NCI-H2081 treated with DMSO at 0.1 percent for 48 hours (cell line): ENCODE measurements around the gene KLHDC10.
"Not testable (repeated sequence)": the region's sequence is repeated elsewhere in the genome, so short reads cannot be mapped to it uniquely, and the experiment has no call there.

Source experiments
- DNase-seq: peaks from one replicate; lab custom pipeline; 2025; lab: John Stamatoyannopoulos, UW

The KLHDC10 gene

DNA sequence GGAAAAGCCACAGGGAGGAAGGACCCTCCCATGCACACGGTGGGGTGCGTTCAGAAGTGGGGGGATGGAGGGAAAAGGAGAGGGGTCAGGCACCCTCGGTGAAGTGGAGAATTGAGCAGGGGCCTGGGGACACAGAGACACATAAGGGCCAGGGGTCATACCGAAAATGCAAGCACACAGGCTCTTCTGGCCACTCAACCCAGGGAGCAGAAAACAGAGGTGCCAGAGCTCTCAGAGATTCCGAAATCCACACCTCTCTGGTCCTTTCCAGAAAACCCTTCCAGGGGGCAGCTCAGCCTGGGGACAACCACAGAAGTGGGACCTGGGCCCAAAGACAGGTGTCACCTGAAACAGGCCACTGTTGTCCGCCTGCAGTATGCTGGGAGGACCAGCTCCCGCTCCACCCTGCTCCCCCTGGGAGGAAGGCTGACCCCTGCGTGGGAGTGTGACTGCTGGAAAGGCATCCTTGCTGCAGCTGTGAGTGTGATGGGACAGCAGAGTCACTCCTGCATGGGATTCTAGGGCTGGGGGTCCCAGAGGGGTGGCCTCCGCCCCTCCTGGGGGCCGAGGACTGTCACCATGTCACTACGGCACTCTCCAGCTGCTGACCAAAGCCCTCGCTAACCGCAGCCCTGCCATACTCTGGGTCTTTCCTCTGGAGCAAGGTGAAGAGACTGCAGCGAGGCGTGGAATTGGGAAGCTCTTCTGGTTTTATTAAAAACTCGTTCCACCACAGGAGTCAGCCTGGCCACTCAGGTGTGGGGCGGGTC is 71.7 kb downstream of the KLHDC10 start:
- DNase-seq, result no peak

DNA sequence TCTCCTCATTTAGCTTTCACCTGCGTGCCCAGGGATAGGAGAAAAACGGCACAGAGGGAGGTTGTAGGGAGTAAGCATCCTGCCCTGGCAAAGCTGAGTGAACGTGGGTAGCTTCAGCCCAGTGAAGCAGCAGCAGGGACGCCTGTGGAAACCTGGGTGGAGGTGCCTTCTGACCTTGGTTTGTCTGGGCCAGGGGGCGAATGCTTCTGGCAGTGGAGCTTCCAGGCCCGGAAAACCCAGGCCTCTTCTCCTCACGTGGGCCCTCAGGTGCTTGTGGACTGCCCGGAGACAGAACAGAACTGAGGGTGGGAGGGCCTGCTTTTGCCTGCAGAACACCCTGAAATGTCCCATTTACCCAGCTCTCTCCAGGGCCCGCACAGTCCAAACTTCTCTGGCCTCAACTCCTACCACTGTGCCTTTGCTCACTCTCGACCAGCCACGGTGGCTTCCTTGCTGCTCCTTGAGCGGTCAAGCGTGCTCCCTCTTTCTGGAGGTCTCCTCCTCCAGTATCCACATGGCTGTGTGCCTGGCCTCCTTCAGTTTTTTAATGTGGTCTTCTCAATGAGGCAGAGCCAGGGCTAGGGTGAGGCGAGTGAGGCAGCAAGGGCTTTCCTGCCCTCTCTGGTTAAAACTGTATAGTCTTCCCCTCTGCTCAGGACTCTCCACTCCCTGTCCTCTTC is 72.5 kb downstream of the KLHDC10 start:
- no peak for DNase-seq

DNA sequence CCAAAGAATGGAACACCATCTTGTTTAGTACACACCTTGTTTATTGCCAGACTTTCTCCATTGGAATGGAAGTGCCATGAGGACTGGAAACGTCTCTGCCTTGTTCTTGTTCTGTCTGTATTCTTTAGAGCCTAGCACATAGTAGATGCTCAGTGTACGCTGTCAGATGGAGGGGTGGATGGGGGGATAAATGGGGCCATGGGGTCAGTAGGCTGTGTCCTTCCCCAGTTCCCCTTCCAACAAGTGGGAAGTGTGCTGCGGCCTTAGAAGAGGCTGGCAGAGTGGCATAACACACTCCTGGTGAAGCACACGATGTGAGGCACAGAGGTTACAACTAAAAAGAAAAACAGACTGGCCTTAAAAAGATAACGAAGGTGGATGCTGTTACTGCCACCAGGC is 73.0 kb downstream of the KLHDC10 start:
- no peak for DNase-seq

DNA sequence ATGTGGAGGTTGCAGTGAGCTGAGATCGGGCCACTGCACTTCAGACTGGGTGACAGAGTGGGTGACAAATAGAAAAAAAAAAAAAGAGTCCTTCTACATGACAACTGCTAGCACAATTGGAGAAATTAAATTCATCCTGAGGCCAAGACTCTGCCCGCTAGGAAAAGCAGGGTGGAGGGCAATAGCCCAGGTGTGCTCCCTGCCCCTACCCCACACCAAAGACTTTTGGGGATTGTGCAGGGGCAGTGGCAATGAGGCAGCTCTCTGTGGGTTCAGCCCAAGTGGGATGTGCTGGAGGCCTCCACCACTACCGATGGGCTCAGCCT is 73.6 kb downstream of the KLHDC10 start:
- no peak for DNase-seq

DNA sequence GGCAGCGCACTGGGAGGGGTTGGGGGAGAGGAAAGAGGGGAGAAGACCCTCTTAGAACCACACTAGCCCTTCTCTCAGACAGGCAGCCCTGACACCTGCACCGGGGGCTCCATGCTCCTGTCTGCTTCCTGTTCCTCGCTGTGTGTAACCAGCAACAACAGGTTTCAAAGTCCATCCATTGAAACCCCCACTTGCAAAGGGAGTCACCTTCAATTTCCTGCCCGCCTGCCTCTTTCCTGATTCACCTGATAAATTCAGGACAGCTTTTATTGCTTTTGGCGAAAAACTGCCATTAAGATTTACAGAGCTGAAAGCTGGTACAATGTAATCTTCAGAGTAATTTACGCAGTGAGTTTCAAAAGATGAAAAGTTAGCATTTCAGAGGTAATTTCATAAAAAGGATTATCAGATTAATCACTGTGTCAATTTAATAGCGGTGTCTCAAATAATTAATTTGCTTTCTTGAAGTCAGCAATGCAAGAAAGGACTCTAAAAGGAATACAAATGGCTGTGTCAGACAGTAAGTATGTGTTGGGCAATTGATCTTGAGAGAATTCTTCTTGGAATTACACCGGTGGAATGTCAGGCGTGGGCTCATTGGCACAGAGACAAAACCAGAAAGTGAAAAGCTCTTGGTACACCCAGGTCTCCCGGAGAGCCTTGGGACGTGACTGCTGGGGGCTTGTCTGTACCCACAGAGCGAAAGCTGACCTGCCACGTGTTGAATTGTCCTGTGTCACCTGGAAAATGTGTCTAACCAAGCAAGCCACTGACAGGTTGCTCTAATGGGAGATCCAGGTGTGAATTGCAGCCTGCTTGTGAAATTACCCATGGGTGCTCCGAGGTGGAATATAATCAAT is 74.2 kb downstream of the KLHDC10 start:
- no peak for DNase-seq

DNA sequence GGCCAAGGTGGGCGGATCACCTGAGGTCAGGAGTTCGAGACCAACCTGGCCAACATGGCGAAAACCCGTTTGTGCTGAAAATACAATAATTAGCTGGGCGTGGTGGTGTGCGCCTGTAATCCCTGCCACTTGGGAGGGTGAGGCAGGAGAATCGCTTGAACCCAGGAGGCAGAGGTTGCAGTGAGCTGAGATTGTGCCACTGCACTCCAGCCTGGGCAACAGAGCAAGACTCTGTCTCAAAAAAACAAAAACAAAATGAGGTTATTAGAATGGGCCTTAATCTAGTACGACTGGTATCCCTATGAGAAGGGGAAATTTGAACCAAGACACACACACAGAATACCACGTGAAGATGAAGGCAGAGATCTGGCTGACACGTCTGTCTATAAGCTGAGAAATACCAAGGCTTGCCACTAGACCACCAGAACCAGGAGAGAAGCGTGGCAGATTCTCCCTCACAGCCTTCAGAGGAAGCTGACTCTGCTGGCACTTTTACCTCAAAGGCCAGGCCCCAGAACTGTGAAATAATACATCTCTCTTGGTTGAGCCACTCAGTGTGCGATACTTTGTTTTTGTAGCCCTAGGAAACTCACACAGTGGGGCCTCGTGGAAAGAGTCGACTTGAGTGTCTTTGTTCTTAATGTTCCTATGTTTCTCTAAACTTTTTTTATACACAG is 75.2 kb downstream of the KLHDC10 start:
- no peak for DNase-seq

DNA sequence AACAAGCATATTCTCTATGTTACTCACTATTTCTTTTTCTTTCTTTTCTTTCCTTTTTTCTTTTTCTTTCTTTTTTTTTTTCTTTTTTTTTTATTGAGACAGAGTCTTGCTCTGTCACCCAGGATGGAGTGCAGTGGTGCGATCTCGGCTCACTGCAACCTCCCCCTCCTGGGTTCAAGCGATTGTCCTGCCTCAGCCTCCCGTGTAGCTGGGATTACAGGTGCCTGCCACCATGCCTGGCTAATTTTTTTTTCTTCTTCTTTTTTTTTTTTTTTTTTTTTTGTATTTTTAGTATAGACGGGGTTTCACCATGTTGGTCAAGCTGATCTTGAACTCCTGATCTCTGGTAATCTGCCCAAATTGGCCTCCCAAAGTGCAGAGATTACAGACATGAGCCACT is 75.8 kb downstream of the KLHDC10 start:
- not testable (repeated sequence) for DNase-seq

DNA sequence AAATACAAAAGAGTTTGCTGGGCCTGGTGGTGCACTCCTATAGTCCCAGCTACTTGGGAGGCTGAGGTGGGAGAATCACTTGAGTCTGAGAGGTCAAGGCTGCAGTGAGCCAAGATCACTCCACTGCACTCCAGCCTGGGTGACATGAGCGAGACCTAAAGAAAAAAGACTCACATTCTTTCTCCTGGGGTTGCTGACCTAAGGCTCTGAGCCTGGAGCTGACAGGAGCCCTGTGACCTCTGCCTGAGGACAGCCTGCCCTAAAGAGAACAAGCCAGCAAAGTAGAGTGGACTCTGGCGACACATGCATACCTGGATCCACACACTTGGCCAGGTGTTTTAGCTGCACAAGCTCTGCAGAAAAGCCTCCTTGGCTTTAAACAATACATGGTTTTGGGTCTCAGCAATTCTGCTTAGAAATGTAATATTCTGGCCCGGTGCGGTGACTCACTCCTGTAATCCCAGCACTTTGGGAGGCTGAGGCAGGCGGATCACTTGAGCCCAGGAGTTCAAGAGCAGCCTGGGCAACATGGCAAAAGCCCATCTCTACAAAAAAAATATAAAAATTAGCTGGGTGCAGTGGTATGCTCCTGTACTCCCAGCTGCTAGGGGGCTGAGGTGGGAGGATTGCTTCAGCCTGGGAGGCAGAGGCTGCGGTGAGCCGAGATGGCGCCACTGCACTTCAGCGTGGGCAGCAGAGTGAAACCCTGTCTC is 76.5 kb downstream of the KLHDC10 start:
- DNase-seq, result no peak

DNA sequence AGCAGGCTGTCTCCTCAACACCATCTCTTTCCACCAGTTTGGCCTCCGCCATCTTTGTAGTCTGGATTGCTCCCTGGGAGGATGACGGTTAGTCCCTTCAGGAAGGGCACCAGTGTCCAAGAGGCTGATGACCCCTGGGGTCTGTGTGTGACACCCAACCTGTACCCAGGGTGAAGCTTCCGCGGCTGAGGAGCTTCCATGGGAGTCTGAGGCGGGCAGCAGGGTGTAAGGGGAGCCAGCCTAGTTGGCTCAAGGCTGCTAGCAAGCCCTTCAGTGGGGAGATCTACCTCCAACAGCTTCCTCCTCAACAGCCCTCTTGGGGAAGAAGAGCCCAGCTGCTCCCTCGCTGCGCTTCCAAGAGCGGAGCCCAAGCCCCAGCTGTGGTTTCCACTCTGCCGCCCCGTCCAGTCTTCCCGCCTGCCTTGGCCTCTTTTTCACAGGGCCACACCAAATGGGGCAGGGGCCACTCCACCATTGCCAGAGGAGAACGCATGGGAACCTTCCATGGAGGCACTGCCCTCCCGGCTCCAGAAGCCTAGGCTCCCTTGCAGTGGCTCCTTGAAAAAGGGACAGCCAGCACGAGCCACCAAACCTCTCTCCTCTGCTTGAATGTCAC is 77.5 kb downstream of the KLHDC10 start:
- DNase-seq, result no peak

DNA sequence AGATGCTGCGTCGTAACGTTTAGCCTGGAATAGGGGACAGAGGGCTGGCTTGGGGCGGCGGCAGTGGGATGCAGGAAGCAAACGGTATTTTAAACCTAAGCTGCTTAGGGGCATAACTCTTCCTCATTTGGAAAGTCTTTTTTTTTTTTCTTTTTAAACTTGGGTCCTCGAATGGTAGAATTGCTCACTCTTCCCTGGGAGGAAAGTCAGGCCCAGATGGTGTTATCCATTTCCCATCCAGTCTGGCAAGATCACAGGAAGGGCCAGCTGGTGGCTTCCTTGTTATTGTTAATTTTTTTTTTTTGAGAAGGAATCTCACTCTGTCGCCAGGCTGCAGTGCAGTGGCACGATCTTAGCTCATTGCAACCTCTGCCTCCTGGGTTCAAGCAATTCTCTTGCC is 78.2 kb downstream of the KLHDC10 start:
- no peak for DNase-seq

DNA sequence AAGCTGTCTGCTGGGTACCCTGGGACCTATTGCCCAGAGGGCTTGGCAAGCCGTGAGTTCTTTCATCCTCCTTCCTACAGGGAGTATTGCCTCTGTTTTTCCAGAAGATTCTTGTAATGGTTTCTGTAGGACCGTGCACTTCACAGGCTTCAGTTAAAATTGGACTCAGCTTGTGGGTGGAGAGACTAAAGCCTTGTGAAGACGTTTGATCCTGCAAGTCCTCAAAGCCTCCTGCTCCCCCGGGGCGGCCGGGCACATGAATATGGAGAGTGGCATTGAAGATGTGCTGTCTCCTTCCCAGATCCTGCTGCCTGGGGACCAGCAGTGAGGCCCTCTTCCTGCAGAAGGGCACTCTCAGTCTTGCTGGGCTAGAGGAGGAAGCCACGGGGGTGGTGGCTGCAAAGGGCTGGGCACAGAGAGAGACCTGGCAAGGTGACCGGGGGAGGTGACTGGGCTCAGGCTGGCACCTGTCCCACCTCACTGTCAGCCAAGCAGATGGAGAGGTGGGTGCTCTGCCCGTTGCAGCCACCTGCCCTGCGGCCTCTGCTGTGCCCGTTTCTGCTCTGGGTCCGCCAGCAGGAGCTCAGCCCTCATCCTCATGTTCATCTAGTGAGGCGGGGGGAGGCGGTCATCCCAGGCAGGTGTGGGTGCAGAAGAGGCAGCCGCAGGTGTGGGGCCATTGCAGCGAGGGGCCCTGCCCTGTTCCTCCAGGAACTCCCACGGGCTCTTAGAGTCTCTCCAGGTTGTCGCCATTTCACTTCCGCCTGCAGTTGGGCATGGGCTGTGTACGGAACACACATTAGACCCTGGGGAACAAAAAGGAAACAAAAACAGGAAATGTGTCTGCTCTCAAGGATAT is 79.2 kb downstream of the KLHDC10 start:
- peak; percentile 80 for DNase-seq

DNA sequence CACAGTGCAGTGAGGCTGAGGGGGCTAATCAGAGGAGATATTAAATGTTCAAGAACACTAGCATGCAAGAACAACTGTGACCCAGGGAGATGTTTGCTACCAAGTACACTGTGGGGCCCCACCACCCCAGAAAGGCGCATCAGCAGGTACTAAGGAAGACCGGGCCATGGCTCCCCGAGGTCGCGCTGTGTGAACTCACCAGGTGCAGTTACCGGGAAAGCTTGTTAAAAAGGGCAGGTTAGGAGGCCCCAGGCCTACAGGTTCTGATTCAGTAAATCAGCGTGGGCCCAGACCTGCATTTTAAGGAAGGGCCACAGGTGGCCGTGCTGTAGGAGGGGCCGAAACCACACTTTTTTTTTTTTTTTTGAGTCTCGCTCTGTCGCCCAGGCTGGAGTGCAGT is 80.3 kb downstream of the KLHDC10 start:
- no peak for DNase-seq

DNA sequence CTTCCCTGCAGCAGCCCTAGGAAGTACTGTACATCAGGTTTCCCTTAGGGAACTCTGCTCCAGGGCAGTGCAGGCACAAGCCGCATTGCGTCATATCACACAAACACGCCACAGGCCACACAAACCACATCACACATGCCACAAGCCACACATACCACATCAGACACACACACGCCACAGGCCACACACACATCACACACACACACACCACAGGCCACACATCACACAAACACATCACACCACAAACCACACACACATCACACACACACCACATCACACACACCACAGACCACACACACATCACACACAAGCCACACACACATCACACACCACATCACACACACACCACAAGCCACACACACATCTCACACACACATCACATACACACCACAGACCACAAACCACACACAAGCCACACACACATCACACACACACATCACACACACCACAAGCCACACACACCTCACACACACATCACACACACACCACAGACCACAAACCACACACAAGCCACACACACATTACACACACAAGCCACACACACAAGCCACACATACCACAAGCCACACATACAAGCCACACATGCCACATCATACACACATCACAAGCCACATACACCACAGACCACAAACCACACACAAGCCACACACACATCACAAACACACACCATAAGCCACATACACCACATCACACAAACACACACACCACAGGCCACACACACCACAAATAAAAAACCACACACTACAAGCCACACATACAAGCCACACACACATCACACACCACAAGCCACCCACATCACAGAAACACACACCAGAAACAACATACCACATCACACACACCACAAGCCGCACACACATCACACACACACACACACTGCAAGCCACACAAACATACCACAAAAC is 81.5 kb downstream of the KLHDC10 start:
- no peak for DNase-seq

DNA sequence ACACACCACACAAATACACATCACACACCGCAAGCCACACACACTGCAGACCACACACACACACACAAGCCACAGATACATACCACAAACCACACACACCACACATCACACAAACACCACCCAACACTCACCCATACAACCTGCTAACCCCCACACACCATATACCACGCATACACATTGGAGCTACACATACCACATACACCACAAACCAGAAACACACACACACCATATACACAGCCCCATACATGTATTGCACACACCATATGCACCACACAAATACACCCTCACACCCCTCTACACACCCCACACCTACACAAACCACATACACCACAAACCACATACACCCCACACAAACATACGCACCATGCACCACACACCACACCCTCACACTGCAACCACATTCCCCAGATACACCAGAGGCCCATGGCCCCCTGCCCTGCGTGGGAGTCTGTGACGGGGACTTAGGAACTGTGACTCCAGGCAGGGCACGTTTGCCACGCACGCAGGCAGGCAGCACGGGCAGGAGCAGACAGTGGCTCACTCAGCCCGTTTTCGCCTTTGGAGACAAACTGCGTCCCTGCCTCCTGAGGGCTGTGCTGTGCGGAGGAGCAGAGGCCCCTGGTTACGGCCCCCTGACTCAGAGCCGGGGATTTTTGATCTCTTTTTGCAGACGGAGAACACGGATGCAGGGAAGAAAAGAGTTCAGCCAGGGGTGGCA is 82.3 kb downstream of the KLHDC10 start:
- DNase-seq, result no peak

DNA sequence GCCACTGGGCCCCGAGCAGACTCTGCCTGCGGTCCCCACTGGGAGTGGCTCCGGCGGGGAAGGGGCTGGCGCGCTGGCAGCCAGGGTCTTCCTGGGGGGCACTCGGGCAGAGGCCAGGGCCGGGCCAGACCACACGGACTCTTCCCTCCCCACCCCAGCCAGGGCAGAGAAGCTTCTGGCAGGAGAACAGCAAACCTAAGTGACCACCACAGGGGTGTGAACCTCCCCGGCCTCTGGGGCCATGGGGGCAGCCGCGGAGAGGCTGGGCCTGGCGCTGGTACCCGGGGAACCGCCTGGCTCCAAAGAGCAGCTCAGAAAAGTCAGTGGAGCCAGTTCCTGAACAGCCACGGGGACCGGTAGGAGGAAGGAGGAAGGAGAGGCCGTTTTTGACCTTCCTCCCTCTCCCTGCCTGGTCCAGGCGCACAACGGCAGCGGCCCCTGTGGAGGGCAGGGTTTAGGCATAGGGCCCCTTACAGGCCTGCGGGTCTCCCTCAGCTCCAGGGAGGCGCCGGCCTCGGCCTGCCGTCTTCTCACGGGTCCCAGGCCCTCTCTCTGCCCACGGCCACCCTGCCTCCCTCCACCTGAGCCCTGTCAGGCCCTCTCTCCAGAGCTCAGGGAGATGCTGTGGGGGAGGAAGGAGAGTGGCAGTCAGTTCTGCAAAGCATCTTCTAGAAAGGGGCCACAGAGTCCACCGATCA is 83.0 kb downstream of the KLHDC10 start:
- DNase-seq, result no peak

DNA sequence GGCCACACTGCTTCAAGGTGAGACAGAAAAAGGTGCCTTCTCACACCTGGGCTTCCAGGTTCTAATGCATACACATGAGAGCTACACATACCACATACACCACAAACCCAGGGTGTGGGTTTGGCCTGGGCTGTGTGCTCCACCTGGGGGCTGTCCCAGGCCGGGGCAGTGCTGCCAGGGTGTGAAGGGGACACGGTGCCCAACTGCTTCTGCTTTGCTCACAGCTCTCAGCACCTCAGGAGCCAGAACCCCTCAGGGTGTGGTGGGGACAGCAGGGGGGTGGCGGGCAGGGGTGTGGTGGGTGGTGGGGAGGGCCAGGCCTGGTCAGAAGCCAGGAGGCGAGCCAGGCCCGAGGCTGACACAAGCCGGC is 83.8 kb downstream of the KLHDC10 start:
- no peak for DNase-seq

DNA sequence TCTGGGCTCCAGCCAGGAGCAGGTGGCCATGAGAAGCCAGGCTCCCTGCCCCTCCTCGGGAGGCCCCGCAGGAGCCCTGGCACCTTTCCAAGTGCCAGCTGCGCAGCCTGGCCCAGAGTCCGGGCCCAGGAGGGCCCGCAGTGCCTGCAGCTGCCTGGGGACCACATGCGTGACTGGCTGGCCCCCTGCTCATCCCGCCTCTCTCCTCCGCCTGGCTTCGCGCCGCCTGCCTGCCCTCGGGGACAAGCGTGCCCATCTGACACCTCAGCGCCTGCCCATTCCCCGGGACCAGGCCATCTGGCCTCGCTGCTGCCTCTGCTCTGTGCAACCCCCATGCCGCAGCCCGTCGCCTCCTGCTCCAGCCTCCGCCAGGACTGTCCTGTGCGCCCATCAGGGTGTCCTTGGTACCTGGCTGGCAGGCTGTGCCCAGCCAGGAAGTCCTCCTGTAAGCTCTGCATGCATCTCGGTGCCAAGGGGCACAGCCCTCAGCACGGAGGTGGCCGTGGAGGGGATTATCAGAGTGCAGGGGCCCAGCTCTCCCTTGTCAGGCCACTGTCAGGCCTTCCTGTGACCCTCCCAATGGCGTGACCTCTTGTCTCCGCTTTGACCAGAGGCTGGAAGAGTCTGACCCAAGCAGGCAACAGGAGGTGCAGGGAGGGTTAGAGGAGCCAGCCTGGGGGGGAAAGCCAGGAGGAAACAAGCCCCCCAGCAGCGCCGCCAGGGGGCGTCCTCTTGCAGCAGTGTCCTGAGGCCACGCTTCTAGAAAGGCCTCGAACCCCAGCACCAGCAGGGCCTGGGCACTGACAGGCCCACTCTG is 84.4 kb downstream of the KLHDC10 start:
- DNase-seq, result peak; percentile 89
